Measurements from ENCODE around the gene VARS2. TPM values are rescaled to one million over a fixed set of nuclear protein-coding genes. Genes with fewer than 3 reads are reported as not detected.

The VARS2 gene
- total and polyA plus RNA-seq, 9 of the 15 experiments (the other 6 are each of a cell fraction or from before 2014, with no cell fraction given) = 1.6 to 53.6 (median 29.9) TPM

DNA sequence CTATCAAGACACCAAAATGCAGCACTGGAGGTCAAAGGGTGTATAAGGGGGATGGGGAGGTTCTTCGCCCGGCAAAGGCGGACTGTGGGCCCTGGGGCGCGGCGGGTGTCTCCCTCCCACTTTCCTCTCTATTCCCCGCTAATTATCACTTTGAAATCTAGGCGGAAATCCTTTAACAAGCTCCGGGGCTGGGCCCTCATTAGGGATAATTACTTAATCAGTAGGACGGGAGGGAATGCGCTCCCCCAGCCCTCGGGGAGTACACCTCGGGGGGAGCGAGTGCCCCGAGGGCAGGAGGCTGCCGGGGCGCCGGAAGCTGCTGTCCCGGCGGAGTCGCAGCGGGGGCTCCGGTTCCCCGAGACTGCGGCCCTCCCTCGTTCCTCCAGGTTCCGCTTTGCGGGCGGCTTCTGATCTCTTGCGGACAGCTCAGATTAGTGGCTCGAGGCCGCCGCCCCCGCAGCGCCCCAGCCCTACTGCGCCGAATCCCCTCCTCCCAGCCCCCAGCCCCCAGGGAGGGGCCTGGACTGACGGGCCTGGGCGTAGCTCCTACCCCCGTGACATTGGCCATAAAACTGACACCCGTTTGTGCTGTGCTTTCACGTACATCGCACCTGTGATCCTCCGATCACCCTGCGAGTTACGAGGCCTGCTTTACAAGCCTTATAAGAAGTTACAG is 41.5 kb downstream of the VARS2 start (continued):
- TF ChIP-seq, protein P1, sequence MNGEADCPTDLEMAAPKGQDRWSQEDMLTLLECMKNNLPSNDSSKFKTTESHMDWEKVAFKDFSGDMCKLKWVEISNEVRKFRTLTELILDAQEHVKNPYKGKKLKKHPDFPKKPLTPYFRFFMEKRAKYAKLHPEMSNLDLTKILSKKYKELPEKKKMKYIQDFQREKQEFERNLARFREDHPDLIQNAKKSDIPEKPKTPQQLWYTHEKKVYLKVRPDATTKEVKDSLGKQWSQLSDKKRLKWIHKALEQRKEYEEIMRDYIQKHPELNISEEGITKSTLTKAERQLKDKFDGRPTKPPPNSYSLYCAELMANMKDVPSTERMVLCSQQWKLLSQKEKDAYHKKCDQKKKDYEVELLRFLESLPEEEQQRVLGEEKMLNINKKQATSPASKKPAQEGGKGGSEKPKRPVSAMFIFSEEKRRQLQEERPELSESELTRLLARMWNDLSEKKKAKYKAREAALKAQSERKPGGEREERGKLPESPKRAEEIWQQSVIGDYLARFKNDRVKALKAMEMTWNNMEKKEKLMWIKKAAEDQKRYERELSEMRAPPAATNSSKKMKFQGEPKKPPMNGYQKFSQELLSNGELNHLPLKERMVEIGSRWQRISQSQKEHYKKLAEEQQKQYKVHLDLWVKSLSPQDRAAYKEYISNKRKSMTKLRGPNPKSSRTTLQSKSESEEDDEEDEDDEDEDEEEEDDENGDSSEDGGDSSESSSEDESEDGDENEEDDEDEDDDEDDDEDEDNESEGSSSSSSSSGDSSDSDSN (IDR thresholded peaks at IDR 0.05; ENCODE audit: borderline replicate concordance in 1 of 2, low read depth in 2 of 2, low read length in 2 of 2) = peak; percentile 56 to 66; a peak in 1 of 4 replicates
- no peak for TF ChIP-seq ZC3H8 (IDR thresholded peaks at IDR 0.05)
- TF ChIP-seq TCF3 (CRISPR knock-in tag; IDR thresholded peaks at IDR 0.05) = peak; percentile 55
- TF ChIP-seq RAD51 (IDR thresholded peaks at IDR 0.05; ENCODE audit: borderline replicate concordance, low read depth) = peak; percentile 23; the same call in 1 of the 2 replicates
- peak; percentile 47; the same call in 1 of the 2 replicates for TF ChIP-seq TEAD4 (IDR thresholded peaks at IDR 0.05; ENCODE audit: low read length)
- no peak for TF ChIP-seq TEAD4 (CRISPR knock-in tag; IDR thresholded peaks at IDR 0.05; ENCODE audit: borderline replicate concordance)
- TF ChIP-seq, protein P2, sequence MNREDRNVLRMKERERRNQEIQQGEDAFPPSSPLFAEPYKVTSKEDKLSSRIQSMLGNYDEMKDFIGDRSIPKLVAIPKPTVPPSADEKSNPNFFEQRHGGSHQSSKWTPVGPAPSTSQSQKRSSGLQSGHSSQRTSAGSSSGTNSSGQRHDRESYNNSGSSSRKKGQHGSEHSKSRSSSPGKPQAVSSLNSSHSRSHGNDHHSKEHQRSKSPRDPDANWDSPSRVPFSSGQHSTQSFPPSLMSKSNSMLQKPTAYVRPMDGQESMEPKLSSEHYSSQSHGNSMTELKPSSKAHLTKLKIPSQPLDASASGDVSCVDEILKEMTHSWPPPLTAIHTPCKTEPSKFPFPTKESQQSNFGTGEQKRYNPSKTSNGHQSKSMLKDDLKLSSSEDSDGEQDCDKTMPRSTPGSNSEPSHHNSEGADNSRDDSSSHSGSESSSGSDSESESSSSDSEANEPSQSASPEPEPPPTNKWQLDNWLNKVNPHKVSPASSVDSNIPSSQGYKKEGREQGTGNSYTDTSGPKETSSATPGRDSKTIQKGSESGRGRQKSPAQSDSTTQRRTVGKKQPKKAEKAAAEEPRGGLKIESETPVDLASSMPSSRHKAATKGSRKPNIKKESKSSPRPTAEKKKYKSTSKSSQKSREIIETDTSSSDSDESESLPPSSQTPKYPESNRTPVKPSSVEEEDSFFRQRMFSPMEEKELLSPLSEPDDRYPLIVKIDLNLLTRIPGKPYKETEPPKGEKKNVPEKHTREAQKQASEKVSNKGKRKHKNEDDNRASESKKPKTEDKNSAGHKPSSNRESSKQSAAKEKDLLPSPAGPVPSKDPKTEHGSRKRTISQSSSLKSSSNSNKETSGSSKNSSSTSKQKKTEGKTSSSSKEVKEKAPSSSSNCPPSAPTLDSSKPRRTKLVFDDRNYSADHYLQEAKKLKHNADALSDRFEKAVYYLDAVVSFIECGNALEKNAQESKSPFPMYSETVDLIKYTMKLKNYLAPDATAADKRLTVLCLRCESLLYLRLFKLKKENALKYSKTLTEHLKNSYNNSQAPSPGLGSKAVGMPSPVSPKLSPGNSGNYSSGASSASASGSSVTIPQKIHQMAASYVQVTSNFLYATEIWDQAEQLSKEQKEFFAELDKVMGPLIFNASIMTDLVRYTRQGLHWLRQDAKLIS (CRISPR knock-in tag; IDR thresholded peaks at IDR 0.05) = no peak
- TF ChIP-seq BHLHE40 (IDR thresholded peaks at IDR 0.05; ENCODE audit: low read length) = peak; percentile 12; the same call in 1 of the 2 replicates
- TF ChIP-seq MXI1 (IDR thresholded peaks at IDR 0.05; ENCODE audit: low read depth, low read length) = no peak
- TF ChIP-seq, protein P3, sequence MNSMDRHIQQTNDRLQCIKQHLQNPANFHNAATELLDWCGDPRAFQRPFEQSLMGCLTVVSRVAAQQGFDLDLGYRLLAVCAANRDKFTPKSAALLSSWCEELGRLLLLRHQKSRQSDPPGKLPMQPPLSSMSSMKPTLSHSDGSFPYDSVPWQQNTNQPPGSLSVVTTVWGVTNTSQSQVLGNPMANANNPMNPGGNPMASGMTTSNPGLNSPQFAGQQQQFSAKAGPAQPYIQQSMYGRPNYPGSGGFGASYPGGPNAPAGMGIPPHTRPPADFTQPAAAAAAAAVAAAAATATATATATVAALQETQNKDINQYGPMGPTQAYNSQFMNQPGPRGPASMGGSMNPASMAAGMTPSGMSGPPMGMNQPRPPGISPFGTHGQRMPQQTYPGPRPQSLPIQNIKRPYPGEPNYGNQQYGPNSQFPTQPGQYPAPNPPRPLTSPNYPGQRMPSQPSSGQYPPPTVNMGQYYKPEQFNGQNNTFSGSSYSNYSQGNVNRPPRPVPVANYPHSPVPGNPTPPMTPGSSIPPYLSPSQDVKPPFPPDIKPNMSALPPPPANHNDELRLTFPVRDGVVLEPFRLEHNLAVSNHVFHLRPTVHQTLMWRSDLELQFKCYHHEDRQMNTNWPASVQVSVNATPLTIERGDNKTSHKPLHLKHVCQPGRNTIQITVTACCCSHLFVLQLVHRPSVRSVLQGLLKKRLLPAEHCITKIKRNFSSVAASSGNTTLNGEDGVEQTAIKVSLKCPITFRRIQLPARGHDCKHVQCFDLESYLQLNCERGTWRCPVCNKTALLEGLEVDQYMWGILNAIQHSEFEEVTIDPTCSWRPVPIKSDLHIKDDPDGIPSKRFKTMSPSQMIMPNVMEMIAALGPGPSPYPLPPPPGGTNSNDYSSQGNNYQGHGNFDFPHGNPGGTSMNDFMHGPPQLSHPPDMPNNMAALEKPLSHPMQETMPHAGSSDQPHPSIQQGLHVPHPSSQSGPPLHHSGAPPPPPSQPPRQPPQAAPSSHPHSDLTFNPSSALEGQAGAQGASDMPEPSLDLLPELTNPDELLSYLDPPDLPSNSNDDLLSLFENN (IDR thresholded peaks at IDR 0.05; ENCODE audit: low read depth in 2 of 2, low read length in 2 of 2) = peak in 1 of 2 experiments; percentile 58; a peak in 1 of 4 replicates
- no peak for TF ChIP-seq SMC3 (conservative IDR thresholded peaks at IDR 0.05; ENCODE audit: insufficient read depth, low read depth, low read length)
- no peak for TF ChIP-seq XRCC3 (IDR thresholded peaks at IDR 0.05)
- no peak for TF ChIP-seq ZNF436 (CRISPR knock-in tag; IDR thresholded peaks at IDR 0.05)
- TF ChIP-seq GTF2A2 (tag; IDR thresholded peaks at IDR 0.05) = peak; percentile 91
- TF ChIP-seq, protein P4, sequence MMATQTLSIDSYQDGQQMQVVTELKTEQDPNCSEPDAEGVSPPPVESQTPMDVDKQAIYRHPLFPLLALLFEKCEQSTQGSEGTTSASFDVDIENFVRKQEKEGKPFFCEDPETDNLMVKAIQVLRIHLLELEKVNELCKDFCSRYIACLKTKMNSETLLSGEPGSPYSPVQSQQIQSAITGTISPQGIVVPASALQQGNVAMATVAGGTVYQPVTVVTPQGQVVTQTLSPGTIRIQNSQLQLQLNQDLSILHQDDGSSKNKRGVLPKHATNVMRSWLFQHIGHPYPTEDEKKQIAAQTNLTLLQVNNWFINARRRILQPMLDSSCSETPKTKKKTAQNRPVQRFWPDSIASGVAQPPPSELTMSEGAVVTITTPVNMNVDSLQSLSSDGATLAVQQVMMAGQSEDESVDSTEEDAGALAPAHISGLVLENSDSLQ (IDR thresholded peaks at IDR 0.05) = peak; percentile 87
- TF ChIP-seq ZEB2 (IDR thresholded peaks at IDR 0.05) = peak; percentile 95
- TF ChIP-seq RAD21 (CRISPR knock-in tag; conservative IDR thresholded peaks at IDR 0.05 in 1 of 2, IDR thresholded peaks at IDR 0.05 in 1 of 2) = peak in 1 of 2 experiments; percentile 25; a peak in 2 of 4 replicates

All from K562 (cell line).